Adrenal gland (tissue), 5 donors: ENCODE results near the gene AACS.

Experiments used
- POLR2A ChIP-seq, 2 donors: fragments of 450-650 bp; IDR thresholded peaks; one replicate each; pipeline ENCODE4 v1.6.1; 2017; ENCODE audit warnings: antibody characterized with exemption in 2 of 2, mild to moderate bottlenecking in 2 of 2, moderate library complexity in 1 of 2
- TF ChIP-seq, protein P1 (sequence below), 6 experiments: fragments of 450-650 bp in 4 of 6; fragments of 200-600 bp in 2 of 6; sonication (generic) in 1 of 6; IDR thresholded peaks; 1 replicate in 5 of 6; 2 replicates in 1 of 6; pipeline versions ENCODE4 v1.5.1 to v1.8.0; 2016 to 2021; ENCODE audit warnings: antibody characterized with exemption in 6 of 6, mild to moderate bottlenecking in 2 of 6, moderate library complexity in 1 of 6
- donor health status: DM: no; HTN: no; CAD: no.

DNA sequence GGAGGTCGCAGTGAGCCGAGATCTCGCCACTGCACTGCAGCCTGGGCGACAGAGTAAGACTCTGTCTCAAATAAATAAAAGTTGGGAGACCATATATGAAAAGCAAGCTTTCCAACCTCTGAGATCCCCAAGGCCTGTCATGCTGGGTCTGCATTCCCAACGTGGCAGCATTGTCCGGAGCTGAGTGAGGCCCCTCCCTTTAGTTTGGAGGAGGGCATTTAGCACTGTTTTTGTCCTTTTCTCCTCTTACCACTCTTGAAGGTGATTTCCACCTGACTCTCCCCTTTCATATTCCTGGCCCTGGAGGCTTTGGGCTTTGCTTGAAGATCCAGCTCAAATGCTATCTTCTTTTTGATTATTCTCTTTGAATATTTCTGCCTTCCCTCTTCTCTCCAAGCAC, 3.2 kb downstream of the AACS start:
- TF ChIP-seq POLR2A (IDR thresholded peaks at IDR 0.05): no peak
- TF ChIP-seq, protein P1, sequence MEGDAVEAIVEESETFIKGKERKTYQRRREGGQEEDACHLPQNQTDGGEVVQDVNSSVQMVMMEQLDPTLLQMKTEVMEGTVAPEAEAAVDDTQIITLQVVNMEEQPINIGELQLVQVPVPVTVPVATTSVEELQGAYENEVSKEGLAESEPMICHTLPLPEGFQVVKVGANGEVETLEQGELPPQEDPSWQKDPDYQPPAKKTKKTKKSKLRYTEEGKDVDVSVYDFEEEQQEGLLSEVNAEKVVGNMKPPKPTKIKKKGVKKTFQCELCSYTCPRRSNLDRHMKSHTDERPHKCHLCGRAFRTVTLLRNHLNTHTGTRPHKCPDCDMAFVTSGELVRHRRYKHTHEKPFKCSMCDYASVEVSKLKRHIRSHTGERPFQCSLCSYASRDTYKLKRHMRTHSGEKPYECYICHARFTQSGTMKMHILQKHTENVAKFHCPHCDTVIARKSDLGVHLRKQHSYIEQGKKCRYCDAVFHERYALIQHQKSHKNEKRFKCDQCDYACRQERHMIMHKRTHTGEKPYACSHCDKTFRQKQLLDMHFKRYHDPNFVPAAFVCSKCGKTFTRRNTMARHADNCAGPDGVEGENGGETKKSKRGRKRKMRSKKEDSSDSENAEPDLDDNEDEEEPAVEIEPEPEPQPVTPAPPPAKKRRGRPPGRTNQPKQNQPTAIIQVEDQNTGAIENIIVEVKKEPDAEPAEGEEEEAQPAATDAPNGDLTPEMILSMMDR (IDR thresholded peaks at IDR 0.05): no peak
